ENCODE measurements around the gene WBP11.
"Not testable (repeated sequence)": the region's sequence is repeated elsewhere in the genome, so short reads cannot be mapped to it uniquely, and the experiment has no call there.

The WBP11 gene

DNA sequence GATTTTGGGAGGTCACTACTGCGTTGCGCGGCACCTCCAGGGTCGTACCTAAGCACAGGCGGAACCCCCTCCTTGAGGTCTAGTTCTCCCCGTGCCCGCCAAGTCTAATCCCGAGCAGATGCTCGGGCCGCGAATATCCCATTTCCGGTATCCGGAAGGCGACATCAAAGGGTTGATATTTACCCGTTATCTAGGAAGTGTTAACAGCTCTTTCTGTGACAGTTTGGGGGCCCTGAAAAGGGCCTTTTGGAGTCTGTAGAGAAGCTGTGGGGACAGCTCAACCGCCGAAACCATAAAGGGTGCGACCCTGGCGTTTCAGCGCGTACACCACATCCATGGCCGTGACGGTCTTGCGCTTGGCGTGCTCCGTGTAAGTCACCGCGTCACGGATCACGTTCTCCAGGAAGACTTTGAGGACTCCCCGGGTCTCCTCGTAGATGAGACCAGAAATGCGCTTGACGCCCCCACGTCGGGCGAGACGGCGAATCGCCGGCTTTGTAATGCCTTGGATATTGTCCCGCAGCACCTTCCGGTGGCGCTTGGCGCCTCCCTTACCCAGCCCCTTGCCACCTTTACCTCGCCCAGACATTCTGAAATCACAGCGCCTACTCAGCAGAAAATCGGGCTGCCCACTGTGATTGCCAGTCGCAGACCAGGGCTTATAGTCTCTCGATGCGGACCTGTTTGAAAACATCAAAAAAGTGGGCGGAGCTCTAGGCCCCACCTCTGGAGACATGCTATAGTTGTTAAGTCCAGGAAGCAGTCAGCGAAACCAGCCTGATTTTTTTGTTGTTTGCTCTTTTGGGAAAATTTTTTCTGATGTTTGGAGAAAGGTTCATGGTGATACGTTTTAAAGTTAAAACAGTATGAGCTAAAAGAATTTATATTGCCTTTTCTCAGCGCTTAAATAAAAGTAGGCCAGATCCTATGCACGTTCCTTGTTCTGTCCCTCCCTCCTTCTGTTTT is 32.5 kb downstream of the WBP11 start:
- DNase-seq = peak; percentile 93

DNA sequence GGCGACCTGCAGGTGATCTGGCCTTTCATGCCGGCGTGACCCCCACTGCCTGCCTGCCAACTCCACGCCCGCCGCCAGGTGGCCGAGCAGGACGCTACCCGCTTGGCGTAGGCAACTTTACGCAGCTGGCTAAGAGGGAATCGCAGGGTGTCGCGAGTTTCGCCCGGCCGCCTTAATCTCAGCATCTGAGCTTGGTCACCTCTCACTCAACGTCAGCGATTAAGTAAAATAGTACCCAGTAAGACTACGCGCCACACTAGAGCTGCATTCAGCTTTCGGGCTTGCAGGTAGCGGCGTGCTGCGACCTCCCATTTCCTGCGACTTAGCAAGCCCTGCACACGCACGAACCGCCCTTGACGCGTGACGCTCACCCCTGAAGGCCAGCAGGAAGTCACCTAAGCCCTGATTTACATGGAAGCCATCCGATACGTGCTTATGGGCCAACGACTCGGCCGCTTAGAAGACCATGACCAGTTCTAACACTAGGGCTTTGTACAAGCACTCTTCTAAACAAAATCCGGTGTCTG is 33.2 kb downstream of the WBP11 start:
- peak; percentile 82 for DNase-seq

DNA sequence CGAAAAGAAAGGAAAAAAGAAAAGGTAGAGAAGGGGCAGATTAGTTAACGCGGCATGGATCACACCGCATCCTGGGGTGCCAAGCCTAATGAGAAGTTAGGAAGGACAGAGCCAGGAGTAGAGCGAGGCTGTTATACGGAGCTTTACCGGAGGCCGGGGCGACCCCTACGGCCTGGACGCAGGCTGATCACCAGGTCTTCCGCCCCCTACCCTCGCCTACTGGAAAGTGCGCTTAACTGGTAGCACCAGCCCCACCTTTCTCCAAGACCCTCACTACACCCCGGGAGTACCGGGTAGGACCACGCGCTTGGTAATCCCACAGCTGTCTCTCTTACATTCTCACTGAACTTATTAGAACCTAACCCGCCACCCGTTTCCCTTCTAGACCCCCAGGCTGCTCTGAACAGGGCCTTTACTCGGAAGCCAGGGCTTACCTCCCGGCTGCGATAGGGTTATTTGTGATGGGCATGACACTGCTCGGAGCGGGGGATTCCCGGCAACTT is 33.8 kb downstream of the WBP11 start:
- DNase-seq = no peak

- DNase-seq = no peak
These were observed 34.4 kb downstream of the WBP11 start for GRCh38 chr12:14768823-14769405.

DNA sequence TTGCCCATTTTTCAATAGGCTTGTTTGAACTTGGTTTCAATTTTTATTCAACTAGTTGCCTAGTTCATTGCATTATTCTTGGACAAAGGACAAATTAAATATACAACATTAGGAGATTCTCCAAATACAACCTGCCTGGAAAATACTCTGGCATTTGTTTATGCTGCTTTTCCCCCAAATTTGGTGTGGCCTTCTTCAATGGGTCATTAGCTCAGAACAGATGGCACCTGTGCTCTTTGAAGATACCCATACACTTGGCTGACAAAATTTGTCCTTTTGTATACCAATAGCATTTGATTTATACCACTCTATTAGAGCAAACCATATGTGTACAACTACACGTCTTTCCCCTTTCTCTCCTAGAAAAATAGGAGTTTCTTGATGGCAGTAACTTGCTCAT is 35.7 kb downstream of the WBP11 start:
- no peak for DNase-seq

- DNase-seq = no peak
These were observed 36.5 kb downstream of the WBP11 start for GRCh38 chr12:14766649-14767215.

- DNase-seq = not testable (repeated sequence)
These were observed 37.3 kb downstream of the WBP11 start for GRCh38 chr12:14766020-14766419.

- DNase-seq = no peak
These were observed 37.9 kb downstream of the WBP11 start for GRCh38 chr12:14765398-14765797.

DNA sequence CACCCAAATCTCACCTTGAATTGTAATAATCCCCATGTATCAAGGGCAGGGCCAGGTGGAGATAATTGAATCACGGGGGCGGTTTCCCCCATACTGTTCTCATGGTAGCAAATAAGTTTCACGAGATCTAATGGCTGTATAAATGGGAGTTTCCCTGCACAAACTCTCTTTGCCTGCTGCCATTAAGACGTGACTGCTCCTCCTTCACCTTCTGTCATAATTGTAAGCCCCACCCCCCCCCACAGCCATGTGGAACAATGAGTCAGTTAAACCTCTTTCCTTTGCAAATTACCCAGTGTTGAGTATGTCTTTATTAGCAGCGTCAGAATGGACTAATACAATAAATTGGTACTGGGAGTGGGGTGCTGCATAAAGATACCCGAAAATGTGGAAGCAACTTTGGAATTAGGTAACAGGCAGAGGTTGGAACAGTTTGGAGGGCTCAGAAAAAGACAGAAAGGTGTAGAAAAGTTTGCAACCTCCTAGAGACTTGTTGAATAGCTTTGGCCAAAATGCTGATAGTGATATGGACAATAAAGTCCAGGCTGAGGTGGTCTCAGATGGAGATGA is 43.5 kb downstream of the WBP11 start:
- DNase-seq = not testable (repeated sequence)

GRCh38 chr12:14756334-14757143 is 46.7 kb downstream of the WBP11 start:
- DNase-seq = no peak

DNA sequence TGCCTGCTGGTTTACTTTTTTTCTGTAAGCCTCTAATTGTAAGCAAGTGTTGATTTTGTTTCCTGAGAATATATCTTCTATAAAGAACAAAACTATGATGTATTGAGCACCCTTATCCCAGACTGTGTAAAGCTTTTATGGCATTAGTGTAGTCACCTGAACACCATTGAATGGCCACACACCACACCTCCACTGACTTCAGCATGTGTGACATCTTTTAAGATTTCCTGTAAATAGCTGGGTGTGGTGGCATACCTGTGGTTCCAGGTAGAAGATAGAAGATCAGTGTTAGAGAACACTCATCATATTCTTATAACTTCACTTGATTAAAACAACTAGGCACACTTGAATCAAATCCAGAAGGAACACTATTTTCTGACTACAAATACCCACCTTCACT is 51.3 kb downstream of the WBP11 start:
- no peak for DNase-seq

DNA sequence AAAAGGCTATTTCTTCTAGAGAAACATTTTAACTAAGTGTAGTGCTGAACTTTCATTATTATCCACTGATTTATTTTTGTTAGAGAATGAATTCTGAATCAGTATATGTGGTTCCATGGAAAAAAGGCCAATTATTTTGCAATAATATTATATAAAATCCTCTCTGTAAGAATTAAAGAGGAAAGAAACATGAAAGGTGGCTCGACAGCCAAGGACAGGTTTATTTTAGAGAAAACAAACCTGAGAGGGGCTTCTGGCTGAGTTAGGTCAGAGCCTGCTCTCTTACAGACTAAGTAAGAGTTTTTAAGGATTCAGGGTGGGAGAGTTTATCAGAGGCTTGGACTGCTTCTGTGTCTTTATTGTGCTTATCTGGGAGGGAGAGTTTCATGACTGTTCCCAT is 60.2 kb downstream of the WBP11 start:
- DNase-seq = no peak

GRCh38 chr12:14741942-14742341 is 61.3 kb downstream of the WBP11 start:
- no peak for DNase-seq

- no peak for DNase-seq
These were observed 62.1 kb downstream of the WBP11 start for GRCh38 chr12:14741153-14741552.

DNA sequence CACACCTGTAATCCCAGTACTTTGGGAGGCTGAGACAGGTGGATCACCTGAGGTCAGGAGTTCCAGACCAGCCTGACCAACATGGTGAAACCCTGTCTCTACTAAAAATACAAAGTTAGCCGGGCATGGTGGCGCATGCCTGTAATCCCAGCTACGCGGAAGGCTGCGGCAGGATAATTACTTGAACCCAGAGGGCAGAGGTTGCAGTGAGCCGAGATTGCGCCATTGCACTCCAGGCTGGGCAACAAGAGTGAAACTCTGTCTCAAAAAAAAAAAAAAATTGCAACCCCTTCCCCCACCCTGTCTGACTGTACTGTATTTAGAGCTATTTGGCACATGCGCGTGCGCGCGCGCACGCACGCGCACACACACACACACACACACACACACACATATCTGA is 66.8 kb downstream of the WBP11 start:
- DNase-seq = not testable (repeated sequence)

All from activated gamma-delta T cell treated with Interleukin-2 at 50 U/mL for 16 hours (primary cell).